ENCODE data around the gene RPL36. TPM values are rescaled to one million over a fixed set of nuclear protein-coding genes. Genes with fewer than 3 reads are reported as not detected.

RPL36 gene
- total RNA-seq, 1 donor from 2014 or later, result 1,170 TPM

GRCh38 chr19:5680084-5680436 is 10.0 kb upstream of the RPL36 start:
- ChIA-PET CTCF (no interaction called here), POLR2A (interaction anchor here (1.1 to 2.3 kb wide), 3 partner anchors 10 to 58 kb away, joined by 4 to 13 read pairs (median 6); partner anchors contain the start of genes RPL36, SAFB and SAFB2)
- ATAC-seq (ENCODE audit: low read depth), result no peak
- Mint-ChIP-seq H3K9me3 (no peaks in the 10 kb centered on the region), H3K27ac (peak overlapping the region; percentile 100), H3K27me3 (peaks cover 2% of the 10 kb centered on the region), H3K4me1 (peaks cover 28% of the 10 kb centered on the region), H3K4me3 (peak overlapping the region; percentile 96), H3K36me3 (ENCODE audit: low read depth) (peaks cover 12% of the 10 kb centered on the region)
- intact Hi-C loops (cut with micrococcal nuclease), result loop anchor here (1.0 to 5.0 kb wide), 5 partner anchors 10 to 1918 kb away; partner anchors contain the start of genes APBA3, CATSPERD, LONP1 and MRPL54
- TF ChIP-seq CTCF (IDR thresholded peaks at IDR 0.05), result no peak
- DNase-seq, result no peak

- Mint-ChIP-seq H3K36me3 (ENCODE audit: low read depth) (peaks cover 12% of the 10 kb centered on the region), H3K27me3 (peaks cover 2% of the 10 kb centered on the region), H3K4me1 (peaks cover 28% of the 10 kb centered on the region), H3K9me3 (no peaks in the 10 kb centered on the region), H3K4me3 (peak within 1 kb of the TSS; percentile 96), H3K27ac (peak within 1 kb of the TSS; percentile 100)
- ChIA-PET POLR2A (interaction anchor here (2.3 kb wide), 1 partner anchor 58 kb away, joined by 13 read pairs; the partner anchor contains the start of genes SAFB and SAFB2), CTCF (no interaction called here)
- ATAC-seq (ENCODE audit: low read depth), result peak; percentile 92
- intact Hi-C loops (cut with micrococcal nuclease), result loop anchor here (1.0 to 5.0 kb wide), 5 partner anchors 10 to 1918 kb away; partner anchors contain the start of genes APBA3, CATSPERD, LONP1 and MRPL54
- TF ChIP-seq CTCF (IDR thresholded peaks at IDR 0.05), result no peak
- DNase-seq, result peak; percentile 100
Observed at GRCh38 chr19:5680437-5681368, 9.4 kb upstream of the RPL36 start, which contains the start of the genes HSD11B1L and MICOS13. Gene HSD11B1L, plus strand, starts transcription at chr19:5681027. Its CDS starts 3,806 bp downstream, at chr19:5684833. Gene MICOS13, minus strand, starts transcription at chr19:5680516. Its CDS starts 30 bp downstream, at chr19:5680486.

GRCh38 chr19:5681391-5682106 is 8.5 kb upstream of the RPL36 start:
- no peak for TF ChIP-seq CTCF (IDR thresholded peaks at IDR 0.05)
- Mint-ChIP-seq H3K9me3 (no peaks in the 10 kb centered on the region), H3K36me3 (ENCODE audit: low read depth) (peaks cover 12% of the 10 kb centered on the region), H3K4me3 (peak overlapping the region; percentile 72), H3K4me1 (peaks cover 31% of the 10 kb centered on the region), H3K27me3 (peaks cover 2% of the 10 kb centered on the region), H3K27ac (peak overlapping the region; percentile 69)
- CTCF ChIA-PET, result no interaction called here
- DNase-seq (no peak), ATAC-seq (ENCODE audit: low read depth) (no peak)
- POLR2A ChIA-PET, result interaction anchor here (1.4 kb wide), 1 partner anchor 59 kb away, joined by 3 read pairs; the partner anchor contains the start of genes SAFB and SAFB2
- intact Hi-C loops (cut with micrococcal nuclease), result loop anchor here (5.0 kb wide), 1 partner anchor 1919 kb away; the partner anchor contains the start of genes APBA3 and MRPL54

GRCh38 chr19:5682107-5682482 is 8.0 kb upstream of the RPL36 start:
- peaks cover 32% of the 10 kb centered on the region for H3K4me1 Mint-ChIP-seq
- H3K27ac Mint-ChIP-seq, result peak overlapping the region; percentile 46
- no peak for TF ChIP-seq CTCF (IDR thresholded peaks at IDR 0.05)
- DNase-seq (no peak), ATAC-seq (ENCODE audit: low read depth) (no peak)
- no peaks in the 10 kb centered on the region for H3K9me3 Mint-ChIP-seq
- CTCF ChIA-PET, result no interaction called here
- H3K36me3 Mint-ChIP-seq (ENCODE audit: low read depth), result peaks cover 12% of the 10 kb centered on the region
- POLR2A ChIA-PET, result interaction anchor here (0.7 to 1.4 kb wide), 2 partner anchors 59 to 222 kb away, joined by 3 to 8 read pairs; partner anchors contain the start of genes NDUFA11, SAFB and SAFB2
- H3K4me3 Mint-ChIP-seq, result peak overlapping the region; percentile 72
- peaks cover 2% of the 10 kb centered on the region for H3K27me3 Mint-ChIP-seq
- intact Hi-C loops (cut with micrococcal nuclease), result loop anchor here (5.0 kb wide), 1 partner anchor 1920 kb away; the partner anchor contains the start of genes APBA3 and MRPL54

Measured in activated B cell treated with CpG ODN at 0.5 μM for 24 hours (primary cell).